Colonic mucosa (tissue), 4 donors: ENCODE measurements around the gene ARHGAP42. TPM values are rescaled to one million over a fixed set of nuclear protein-coding genes. Genes with fewer than 3 reads are reported as not detected.

Experiments used
- DNase-seq: peaks from one replicate; pipeline ENCODE4 v3.0.0-alpha.2; 2020
- H3K27ac ChIP-seq: fragments of 200-600 bp; one replicate; pipeline ENCODE4 v1.8.0; 2021
- H3K27me3 ChIP-seq: fragments of 200-600 bp; one replicate; pipeline ENCODE4 v1.8.0; 2021
- H3K36me3 ChIP-seq: fragments of 200-600 bp; one replicate; pipeline ENCODE4 v1.8.0; 2021
- H3K4me1 ChIP-seq: fragments of 200-600 bp; one replicate; pipeline ENCODE4 v1.8.0; 2021; ENCODE audit warnings: mild to moderate bottlenecking
- H3K4me3 ChIP-seq: fragments of 200-600 bp; one replicate; pipeline ENCODE4 v1.8.0; 2021
- H3K9ac ChIP-seq, 2 donors: one replicate each; pipeline ENCODE4 v1.7.0; 2013; ENCODE audit warnings: control low read depth in 2 of 2, low read depth in 2 of 2, low read length in 2 of 2
- H3K9me3 ChIP-seq: fragments of 200-600 bp; one replicate; pipeline ENCODE4 v1.8.0; 2021
- CTCF ChIP-seq: fragments of 200-600 bp; IDR thresholded peaks from one replicate; pipeline ENCODE4 v1.8.0; 2022; ENCODE audit warnings: antibody characterized with exemption, mild to moderate bottlenecking
- intact Hi-C: fragments of 100-400 bp; cut with DNase I; formaldehyde crosslinking; loops from one replicate; pipeline ENCODE4 v1.14.1; 2022
- total RNA-seq, 2 donors: library from RNA; stranded (reverse); fragmentation: NEBNext Ultra II Directional in 1 of 2; extraction: Animal tissue kit (Norgen Biotek cat#: 25700) in 1 of 2; gene quantifications; one replicate each; pipeline ENCODE4 v1.2.1, GENCODE V29; 2021
- donor health status: healthy.
- donor health status: DM: no; HTN: no; CAD: no.
- donor health status: DM: no; HTN: no; CAD: no.

ARHGAP42 gene
- total RNA-seq, 2 donors from 2014 or later = 13.4 to 15.9 TPM

- H3K4me3 ChIP-seq = no peak overlapping the region
- H3K9me3 ChIP-seq = no peaks in the 10 kb centered on the region
- intact Hi-C loops = no loop called here
- no peak for TF ChIP-seq CTCF
- H3K4me1 ChIP-seq = no peaks in the 10 kb centered on the region
- no peaks in the 10 kb centered on the region for H3K36me3 ChIP-seq
- H3K27me3 ChIP-seq = no peaks in the 10 kb centered on the region
- H3K9ac ChIP-seq = no peak overlapping the region
- no peak for DNase-seq
- H3K27ac ChIP-seq = no peak overlapping the region
Measured at GRCh38 chr11:100703801-100704575, 16.9 kb downstream of the ARHGAP42 start.

GRCh38 chr11:100705447-100705846 lies 18.4 kb downstream of the ARHGAP42 start:
- intact Hi-C loops = no loop called here
- no peak for TF ChIP-seq CTCF
- DNase-seq = no peak
- Histone ChIP-seq H3K9me3 (no peaks in the 10 kb centered on the region), H3K9ac (no peak overlapping the region), H3K4me3 (no peak overlapping the region), H3K27ac (no peak overlapping the region), H3K4me1 (no peaks in the 10 kb centered on the region), H3K27me3 (no peaks in the 10 kb centered on the region), H3K36me3 (no peaks in the 10 kb centered on the region)

- Histone ChIP-seq H3K4me1 (no peaks in the 10 kb centered on the region), H3K36me3 (no peaks in the 10 kb centered on the region), H3K27me3 (no peaks in the 10 kb centered on the region), H3K27ac (no peak overlapping the region), H3K9ac (no peak overlapping the region), H3K9me3 (no peaks in the 10 kb centered on the region), H3K4me3 (no peak overlapping the region)
- DNase-seq = no peak
- intact Hi-C loops = no loop called here
- no peak for TF ChIP-seq CTCF
Measured at GRCh38 chr11:100706179-100706578, 19.1 kb downstream of the ARHGAP42 start.

- no peak overlapping the region for H3K4me3 ChIP-seq
- TF ChIP-seq CTCF = no peak
- H3K36me3 ChIP-seq = no peaks in the 10 kb centered on the region
- H3K4me1 ChIP-seq = no peaks in the 10 kb centered on the region
- no peak for DNase-seq
- no peaks in the 10 kb centered on the region for H3K27me3 ChIP-seq
- H3K9ac ChIP-seq = no peak overlapping the region
- no peaks in the 10 kb centered on the region for H3K9me3 ChIP-seq
- H3K27ac ChIP-seq = no peak overlapping the region
- intact Hi-C loops = no loop called here
Measured at GRCh38 chr11:100709233-100709957, 22.3 kb downstream of the ARHGAP42 start.

GRCh38 chr11:100711984-100712383 lies 24.9 kb downstream of the ARHGAP42 start:
- Histone ChIP-seq H3K4me1 (no peaks in the 10 kb centered on the region), H3K36me3 (no peaks in the 10 kb centered on the region), H3K27me3 (no peaks in the 10 kb centered on the region), H3K27ac (no peak overlapping the region), H3K9ac (no peak overlapping the region), H3K9me3 (no peaks in the 10 kb centered on the region), H3K4me3 (no peak overlapping the region)
- no peak for DNase-seq
- intact Hi-C loops = no loop called here
- TF ChIP-seq CTCF = no peak
